Activated CD4-positive, alpha-beta T cell treated with anti-CD3 and anti-CD28 coated beads, Interleukin-10, Interleukin-2, amounts not matched to agents 100 ng/mL and 50 ng/mL, durations not matched to agents 16 hours and 8 hours (primary cell): ENCODE data around the gene LTBP1.
"Not testable (repeated sequence)": the region's sequence is repeated elsewhere in the genome, so short reads cannot be mapped to it uniquely, and the experiment has no call there.

Experiments used
- DNase-seq: peaks from one replicate; pipeline ENCODE4 v3.0.0-alpha.2; 2020

Gene LTBP1

GRCh38 chr2:33404321-33404720, 457.6 kb downstream of the LTBP1 start:
- DNase-seq = no peak

- DNase-seq = no peak
Observed at GRCh38 chr2:33406622-33407021, 459.9 kb downstream of the LTBP1 start.

DNA sequence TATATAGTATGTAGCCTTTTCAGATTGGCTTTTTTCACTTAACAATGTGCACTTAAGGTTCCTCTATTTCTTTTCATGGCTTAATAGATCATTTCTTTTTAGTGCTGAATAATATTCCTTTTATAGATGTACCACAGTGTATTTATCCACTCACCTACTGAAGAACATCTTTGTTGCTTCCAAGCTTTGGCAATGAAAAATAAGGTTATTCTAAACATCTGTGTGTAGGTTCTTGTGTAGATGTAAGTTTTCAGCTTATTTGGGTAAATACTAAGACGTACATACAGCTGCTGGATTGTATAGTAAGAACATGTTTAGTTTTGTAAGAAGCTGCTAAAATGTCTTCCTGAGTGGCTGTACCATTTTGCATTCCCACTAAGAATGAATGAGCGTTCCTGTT, 461.4 kb downstream of the LTBP1 start:
- no peak for DNase-seq

DNA sequence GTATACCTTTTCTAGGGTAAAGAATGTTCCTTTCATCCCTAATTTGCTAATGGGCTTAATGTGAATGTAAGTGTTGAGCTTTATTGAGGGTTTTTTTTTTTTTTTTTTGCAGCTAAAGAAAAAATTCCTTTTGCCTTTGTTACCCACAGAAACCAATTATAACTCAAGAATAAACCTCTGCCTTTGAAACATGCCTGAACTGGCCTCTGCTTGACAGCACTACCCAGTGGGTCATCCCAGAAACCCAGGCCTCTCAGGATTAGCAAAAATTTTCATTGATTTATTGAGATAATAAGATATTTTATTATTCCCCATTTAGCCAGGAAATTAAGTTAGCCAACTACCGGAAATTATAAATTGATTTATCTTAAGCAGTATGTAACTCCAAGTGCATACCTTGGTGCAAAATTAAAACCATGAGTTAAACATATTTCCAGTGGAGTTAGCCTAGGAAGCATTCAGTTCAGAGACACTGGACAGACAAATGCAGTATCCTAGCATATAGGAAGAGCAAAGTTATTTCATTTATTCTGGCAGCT, 462.7 kb downstream of the LTBP1 start:
- DNase-seq = no peak

- no peak for DNase-seq
Observed at GRCh38 chr2:33411765-33412164, 465.0 kb downstream of the LTBP1 start.

DNA sequence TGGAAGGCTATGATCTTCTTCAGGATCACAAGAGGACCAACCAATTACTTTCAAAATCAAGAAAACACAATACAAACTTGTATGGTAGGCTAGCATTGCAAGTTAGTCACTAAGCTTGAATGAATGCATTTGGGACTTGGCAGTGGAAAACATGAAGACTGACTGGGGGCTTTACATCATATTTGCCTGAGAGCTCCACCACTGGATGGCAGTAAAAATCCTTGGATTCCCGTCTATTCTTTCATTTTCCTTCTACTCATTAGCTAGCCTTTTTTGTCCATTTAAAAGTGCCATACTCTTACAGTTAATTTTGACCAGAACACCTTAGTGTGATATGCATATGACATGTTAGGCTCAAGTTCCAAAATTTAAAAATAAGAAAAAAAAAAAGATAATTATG, 466.2 kb downstream of the LTBP1 start:
- peak; percentile 11 for DNase-seq

- DNase-seq = no peak
Observed at GRCh38 chr2:33419581-33420200, 472.9 kb downstream of the LTBP1 start.

- DNase-seq = no peak
Observed at GRCh38 chr2:33420726-33421125, 474.0 kb downstream of the LTBP1 start.

- no peak for DNase-seq
Observed at GRCh38 chr2:33421820-33422219, 475.1 kb downstream of the LTBP1 start.

DNA sequence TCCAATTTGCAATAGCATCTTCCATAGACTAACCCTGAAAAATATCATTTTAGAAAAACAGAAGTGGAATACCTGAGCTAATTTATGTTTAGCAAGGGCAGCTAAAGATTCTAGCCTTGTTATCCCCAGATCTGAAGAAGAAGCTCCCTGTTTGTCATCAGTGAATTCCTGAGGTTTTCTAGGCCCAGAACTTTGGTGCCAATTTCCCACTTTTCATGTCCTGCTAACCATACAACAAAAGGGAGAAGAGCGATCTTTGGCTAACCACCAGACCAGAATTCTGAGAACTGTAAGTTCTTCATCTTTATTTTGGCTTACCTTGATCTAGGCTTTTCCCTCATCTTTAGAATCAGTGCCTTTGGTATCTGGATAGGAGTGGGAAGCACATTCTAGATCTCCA, 478.4 kb downstream of the LTBP1 start:
- DNase-seq = no peak

GRCh38 chr2:33425586-33426031, 478.9 kb downstream of the LTBP1 start:
- DNase-seq = no peak

- DNase-seq = no peak
Observed at GRCh38 chr2:33426666-33427231, 480.0 kb downstream of the LTBP1 start.

DNA sequence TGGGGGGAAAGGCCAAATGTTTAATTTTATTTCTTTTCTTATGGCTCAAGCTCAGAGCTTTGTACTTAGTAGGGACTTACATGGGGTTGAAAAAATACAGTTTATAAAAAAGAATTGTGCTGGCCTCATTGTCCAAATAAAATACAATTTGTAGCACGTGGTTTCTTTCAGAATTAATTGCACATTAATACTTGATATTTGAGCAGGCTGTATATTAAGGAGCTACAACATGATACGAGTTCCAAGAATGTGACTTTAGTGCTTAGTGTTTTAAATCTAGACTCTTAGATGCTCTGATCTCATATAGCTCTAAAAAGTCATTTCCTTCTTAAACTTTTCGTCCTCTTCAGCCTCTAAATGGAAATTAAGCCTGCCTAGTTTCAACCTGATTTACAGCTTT, 483.3 kb downstream of the LTBP1 start:
- no peak for DNase-seq

DNA sequence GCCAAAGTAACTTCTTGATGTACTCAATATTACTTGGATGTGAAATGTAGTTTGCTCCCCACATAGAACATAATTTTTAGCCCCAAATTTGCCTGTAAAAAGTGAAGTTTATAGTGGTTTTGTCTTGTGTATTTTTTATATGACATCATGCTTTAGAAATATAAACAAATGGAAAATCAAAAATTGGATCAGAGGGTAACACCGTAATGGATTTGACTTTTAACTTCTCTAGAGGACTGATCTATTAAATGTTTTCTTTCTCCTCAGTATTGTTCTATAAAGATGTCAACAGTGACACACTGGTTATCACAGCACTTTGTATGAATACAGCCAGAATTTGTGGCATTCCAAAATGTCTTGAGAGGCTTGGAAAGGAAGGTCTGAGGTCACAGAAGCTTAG, 484.1 kb downstream of the LTBP1 start:
- DNase-seq = no peak

DNA sequence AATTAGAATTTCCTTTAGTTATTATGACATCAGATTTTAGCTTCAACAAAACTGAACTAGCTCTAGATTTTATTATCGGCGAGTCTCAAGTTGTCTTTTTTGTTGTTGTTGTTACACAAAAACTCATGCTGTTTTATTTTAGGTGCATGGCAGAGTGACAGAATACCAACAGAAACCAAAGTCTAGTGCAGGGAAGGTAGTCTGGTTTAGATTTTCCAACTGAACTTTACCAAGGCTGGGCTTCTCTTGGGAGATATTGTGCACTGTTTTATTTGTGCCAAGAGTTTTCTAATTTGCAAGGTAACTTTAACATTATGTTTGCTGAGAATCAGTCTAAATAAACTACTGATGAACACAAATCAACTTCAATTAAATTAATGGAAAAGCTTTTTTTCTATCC, 486.1 kb downstream of the LTBP1 start:
- DNase-seq = no peak

- no peak for DNase-seq
Observed at GRCh38 chr2:33433279-33434235, 486.8 kb downstream of the LTBP1 start.

GRCh38 chr2:33435518-33435917, 488.8 kb downstream of the LTBP1 start:
- DNase-seq = no peak

DNA sequence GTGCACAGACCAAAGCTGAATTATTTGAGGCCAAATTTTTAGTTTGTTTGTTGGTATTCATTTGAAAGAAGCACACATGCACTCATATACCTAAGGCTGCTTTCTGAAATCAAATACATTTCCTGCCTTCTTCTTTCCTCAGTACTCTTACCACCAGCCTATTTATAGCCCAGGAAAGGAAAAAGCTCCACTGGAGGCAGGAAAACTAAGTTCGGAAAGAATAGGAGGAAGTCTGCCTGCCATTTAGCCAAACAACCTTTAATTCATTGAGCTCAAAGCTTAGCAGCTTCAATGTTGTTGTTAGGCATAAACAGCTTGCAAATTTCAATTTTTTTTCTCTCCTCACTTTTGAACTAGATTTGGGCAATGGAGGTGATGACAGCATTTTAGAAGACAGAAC, 489.3 kb downstream of the LTBP1 start:
- no peak for DNase-seq

GRCh38 chr2:33437297-33437696, 490.5 kb downstream of the LTBP1 start:
- DNase-seq = no peak

- no peak for DNase-seq
Observed at GRCh38 chr2:33437815-33438214, 491.1 kb downstream of the LTBP1 start.

- peak; percentile 44 for DNase-seq
Observed at GRCh38 chr2:33441235-33441810, 494.6 kb downstream of the LTBP1 start.

DNA sequence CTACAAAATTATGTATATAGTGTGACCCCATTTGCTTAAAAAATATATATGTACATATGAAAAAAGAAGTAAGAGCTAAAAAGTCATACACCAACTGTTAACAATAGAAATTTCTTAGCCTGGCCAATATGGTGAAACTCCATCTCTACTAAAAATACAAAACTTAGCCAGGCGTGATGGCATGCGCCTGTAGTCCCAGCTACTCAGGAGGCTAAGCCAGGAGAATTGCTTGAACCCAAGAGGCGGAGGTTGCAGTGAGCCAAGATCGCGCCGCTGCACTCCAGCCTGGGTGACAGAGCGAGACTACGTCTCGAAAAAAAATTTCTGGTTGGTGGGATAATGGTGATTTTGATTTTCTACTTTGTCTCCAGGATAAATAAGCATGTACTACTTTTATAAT, 495.3 kb downstream of the LTBP1 start:
- not testable (repeated sequence) for DNase-seq

DNA sequence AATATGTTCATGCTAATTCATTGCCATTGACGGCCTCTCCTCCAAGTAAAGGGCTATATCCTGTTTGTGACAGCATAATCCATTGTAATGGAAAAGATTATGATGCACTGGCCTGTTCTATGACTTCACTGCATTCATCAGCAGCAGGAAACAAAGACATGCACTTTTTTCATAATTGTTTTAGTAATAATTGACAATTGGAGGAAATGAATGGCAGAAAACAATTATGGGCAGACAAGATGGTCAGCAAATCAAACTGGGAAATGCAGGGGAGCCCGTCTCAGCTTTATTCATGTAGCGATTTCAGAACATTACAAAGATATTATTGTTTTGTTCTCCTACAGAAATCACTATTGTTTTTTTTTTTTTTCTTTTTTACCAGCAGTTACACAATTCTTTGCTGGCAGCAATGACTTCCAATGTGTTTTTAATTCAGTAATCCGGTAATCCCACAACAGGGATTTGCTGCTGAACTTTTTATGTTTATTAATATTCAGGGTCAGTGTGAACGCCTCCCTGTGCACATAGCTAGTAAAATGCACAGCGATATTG, 495.9 kb downstream of the LTBP1 start:
- DNase-seq = no peak
